ENCODE results near the gene POTEJ.
"Not testable (repeated sequence)": the region's sequence is repeated elsewhere in the genome, so short reads cannot be mapped to it uniquely, and the experiment has no call there.

GRCh38 chr2:130581491-130581890 lies 29.7 kb upstream of the POTEJ start:
- TF ChIP-seq RAD21 (IDR thresholded peaks at IDR 0.05; ENCODE audit: insufficient read depth, low read depth, low read length); RFX5 (IDR thresholded peaks at IDR 0.05; ENCODE audit: low read depth, low read length); SIX5 (IDR thresholded peaks at IDR 0.05; ENCODE audit: low read depth, low read length, severe bottlenecking): not testable (repeated sequence)
- TF ChIP-seq, protein P1, sequence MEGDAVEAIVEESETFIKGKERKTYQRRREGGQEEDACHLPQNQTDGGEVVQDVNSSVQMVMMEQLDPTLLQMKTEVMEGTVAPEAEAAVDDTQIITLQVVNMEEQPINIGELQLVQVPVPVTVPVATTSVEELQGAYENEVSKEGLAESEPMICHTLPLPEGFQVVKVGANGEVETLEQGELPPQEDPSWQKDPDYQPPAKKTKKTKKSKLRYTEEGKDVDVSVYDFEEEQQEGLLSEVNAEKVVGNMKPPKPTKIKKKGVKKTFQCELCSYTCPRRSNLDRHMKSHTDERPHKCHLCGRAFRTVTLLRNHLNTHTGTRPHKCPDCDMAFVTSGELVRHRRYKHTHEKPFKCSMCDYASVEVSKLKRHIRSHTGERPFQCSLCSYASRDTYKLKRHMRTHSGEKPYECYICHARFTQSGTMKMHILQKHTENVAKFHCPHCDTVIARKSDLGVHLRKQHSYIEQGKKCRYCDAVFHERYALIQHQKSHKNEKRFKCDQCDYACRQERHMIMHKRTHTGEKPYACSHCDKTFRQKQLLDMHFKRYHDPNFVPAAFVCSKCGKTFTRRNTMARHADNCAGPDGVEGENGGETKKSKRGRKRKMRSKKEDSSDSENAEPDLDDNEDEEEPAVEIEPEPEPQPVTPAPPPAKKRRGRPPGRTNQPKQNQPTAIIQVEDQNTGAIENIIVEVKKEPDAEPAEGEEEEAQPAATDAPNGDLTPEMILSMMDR (IDR thresholded peaks at IDR 0.05 in 2 of 3, conservative IDR thresholded peaks at IDR 0.05 in 1 of 3; ENCODE audit: control insufficient read depth in 2 of 3, extremely low read depth in 1 of 3, insufficient read depth in 1 of 3, low read depth in 3 of 3, low read length in 3 of 3), result not testable (repeated sequence)

Measured in GM12878 (cell line).